ENCODE data around the gene SLC35G2.
"Not testable (repeated sequence)": the region's sequence is repeated elsewhere in the genome, so short reads cannot be mapped to it uniquely, and the experiment has no call there.

SLC35G2 gene

GRCh38 chr3:136788154-136788553 is 30.8 kb upstream of the SLC35G2 start:
- DNase-seq (ENCODE audit: low read depth): no peak
- H3K4me3 ChIP-seq (ENCODE audit: control insufficient read depth, low read depth, low read length): no peak overlapping the region
- no peak for TF ChIP-seq CTCF (IDR thresholded peaks at IDR 0.05; ENCODE audit: control insufficient read depth, insufficient read depth, low read depth, low read length, missing control alignments)

GRCh38 chr3:136789976-136790375 is 28.9 kb upstream of the SLC35G2 start:
- no peak for TF ChIP-seq CTCF (IDR thresholded peaks at IDR 0.05; ENCODE audit: control insufficient read depth, insufficient read depth, low read depth, low read length, missing control alignments)
- H3K4me3 ChIP-seq (ENCODE audit: control insufficient read depth, low read depth, low read length): no peak overlapping the region
- no peak for DNase-seq (ENCODE audit: low read depth)

- TF ChIP-seq CTCF (IDR thresholded peaks at IDR 0.05; ENCODE audit: control insufficient read depth, insufficient read depth, low read depth, low read length, missing control alignments): no peak
- DNase-seq (ENCODE audit: low read depth): no peak
- no peak overlapping the region for H3K4me3 ChIP-seq (ENCODE audit: control insufficient read depth, low read depth, low read length)
These were observed 28.1 kb upstream of the SLC35G2 start for GRCh38 chr3:136790786-136791185.

GRCh38 chr3:136792556-136793330 is 26.2 kb upstream of the SLC35G2 start:
- TF ChIP-seq CTCF (IDR thresholded peaks at IDR 0.05; ENCODE audit: control insufficient read depth, insufficient read depth, low read depth, low read length, missing control alignments): no peak
- no peak for DNase-seq (ENCODE audit: low read depth)
- H3K4me3 ChIP-seq (ENCODE audit: control insufficient read depth, low read depth, low read length): no peak overlapping the region

GRCh38 chr3:136801146-136801545 is 17.8 kb upstream of the SLC35G2 start:
- H3K4me3 ChIP-seq (ENCODE audit: control insufficient read depth, low read depth, low read length); DNase-seq (ENCODE audit: low read depth): not testable (repeated sequence)

GRCh38 chr3:136802481-136802996 is 16.4 kb upstream of the SLC35G2 start:
- no peak for TF ChIP-seq CTCF (IDR thresholded peaks at IDR 0.05; ENCODE audit: control insufficient read depth, insufficient read depth, low read depth, low read length, missing control alignments)

GRCh38 chr3:136804141-136804540 is 14.8 kb upstream of the SLC35G2 start:
- no peak for DNase-seq (ENCODE audit: low read depth)
- TF ChIP-seq CTCF (IDR thresholded peaks at IDR 0.05; ENCODE audit: control insufficient read depth, insufficient read depth, low read depth, low read length, missing control alignments): no peak
- no peak overlapping the region for H3K4me3 ChIP-seq (ENCODE audit: control insufficient read depth, low read depth, low read length)

More at GRCh38 chr3:136802481-136802996, 16.4 kb upstream of the SLC35G2 start:
- no peak overlapping the region for H3K4me3 ChIP-seq (ENCODE audit: control insufficient read depth, low read depth, low read length)
- no peak for DNase-seq (ENCODE audit: low read depth)

Data from AG09309 (cell line).